Naive thymus-derived CD4-positive, alpha-beta T cell (primary cell): ENCODE results near the gene RCVRN. TPM values are rescaled to one million over a fixed set of nuclear protein-coding genes. Genes with fewer than 3 reads are reported as not detected.

Experiments used
- ATAC-seq: fragments of 150-1000 bp; cut with Tn5 transposase; 2 replicates; pipeline ENCODE4 v1.10.0; 2021; ENCODE audit warnings: mild to moderate bottlenecking, moderate library complexity
- CTCF ChIA-PET: fragments of 350-600 bp; sonication (Branson Sonifier 250); formaldehyde crosslinking; loops from one replicate; lab custom pipeline; 2021; ENCODE audit warnings: antibody characterized with exemption; lab: Charles Lee
- POLR2A ChIA-PET: fragments of 350-600 bp; sonication (Branson Sonifier 250); formaldehyde crosslinking; loops from one replicate; lab custom pipeline; 2021; ENCODE audit warnings: antibody characterized with exemption, inconsistent platforms; lab: Charles Lee
- DNase-seq, 9 donors: peaks; one replicate each; pipeline versions ENCODE4 v3.0.0 to v3.0.0-alpha.2; 2020 to 2022; ENCODE audit warnings: mixed read lengths in 1 of 9
- H3K27ac ChIP-seq: one replicate; pipeline ENCODE4 v1.7.0; 2013; ENCODE audit warnings: mild to moderate bottlenecking, low read depth, low read length, moderate library complexity
- H3K27me3 ChIP-seq, 2 donors: one replicate each; pipeline ENCODE4 v1.7.0; 2013; ENCODE audit warnings: low read length in 2 of 2, mild to moderate bottlenecking in 2 of 2, moderate library complexity in 2 of 2; ENCODE audit not compliant: control insufficient read depth in 2 of 2, insufficient read depth in 2 of 2
- H3K36me3 ChIP-seq, 3 experiments: 1 replicate in 2 of 3; 2 replicates in 1 of 3; pipeline ENCODE4 v1.7.0; 2013; ENCODE audit warnings: low read length in 3 of 3, mild to moderate bottlenecking in 3 of 3, moderate library complexity in 1 of 3; ENCODE audit not compliant: insufficient read depth in 3 of 3, control insufficient read depth in 2 of 3
- H3K4me1 ChIP-seq, 2 donors: one replicate each; pipeline ENCODE4 v1.7.0; 2013; ENCODE audit warnings: low read length in 2 of 2, mild to moderate bottlenecking in 2 of 2, moderate library complexity in 1 of 2; ENCODE audit not compliant: control insufficient read depth in 2 of 2, insufficient read depth in 2 of 2
- H3K4me3 ChIP-seq: 2 replicates; pipeline ENCODE4 v1.7.0; 2013; ENCODE audit warnings: mild to moderate bottlenecking, low read length
- H3K9me3 ChIP-seq, 3 experiments: 1 replicate in 2 of 3; 2 replicates in 1 of 3; pipeline ENCODE4 v1.7.0; 2013; ENCODE audit warnings: low read length in 3 of 3; ENCODE audit not compliant: control insufficient read depth in 2 of 3
- H3K27ac Mint-ChIP-seq, 9 donors: one replicate each; pipeline ENCODE4 v1.8.0; 2020 to 2022; ENCODE audit warnings: mixed read lengths in 9 of 9, mild to moderate bottlenecking in 8 of 9, moderate library complexity in 5 of 9, inconsistent platforms in 2 of 9
- H3K27me3 Mint-ChIP-seq, 5 donors: one replicate each; pipeline ENCODE4 v1.8.0; 2021 to 2022; ENCODE audit warnings: mixed read lengths in 5 of 5, mild to moderate bottlenecking in 1 of 5
- H3K36me3 Mint-ChIP-seq, 5 donors: one replicate each; pipeline ENCODE4 v1.8.0; 2020 to 2022; ENCODE audit warnings: mixed read lengths in 5 of 5, mild to moderate bottlenecking in 3 of 5, inconsistent platforms in 1 of 5
- H3K4me1 Mint-ChIP-seq, 7 donors: one replicate each; pipeline ENCODE4 v1.8.0; 2020 to 2022; ENCODE audit warnings: mixed read lengths in 7 of 7, mild to moderate bottlenecking in 3 of 7, inconsistent platforms in 1 of 7
- H3K4me3 Mint-ChIP-seq, 10 donors: one replicate each; pipeline ENCODE4 v1.8.0; 2020 to 2022; ENCODE audit warnings: mild to moderate bottlenecking in 10 of 10, mixed read lengths in 10 of 10, moderate library complexity in 6 of 10, inconsistent platforms in 2 of 10
- H3K9me3 Mint-ChIP-seq, 11 donors: one replicate each; pipeline ENCODE4 v1.8.0; 2020 to 2022; ENCODE audit warnings: mixed read lengths in 11 of 11, mild to moderate bottlenecking in 4 of 11, inconsistent platforms in 1 of 11, moderate library complexity in 1 of 11
- intact Hi-C, 2 donors: fragments of 100-400 bp; cut with micrococcal nuclease; formaldehyde crosslinking; loops; one replicate each; pipeline ENCODE4 v1.15.1; 2023
- polyA plus RNA-seq, 2 donors: library from polyadenylated mRNA; unstranded; fragments of 300-500 nt; fragmentation: Illumina TruSeq; gene quantifications; one replicate each; pipeline ENCODE4 v1.2.3, GENCODE V29; 2021
- total RNA-seq, 6 experiments: library from RNA in 5 of 6; stranded (reverse) in 5 of 6; gene quantifications; 1 replicate in 5 of 6; 2 replicates in 1 of 6; pipeline ENCODE4 v1.2.3 and lab custom pipeline; 2021 to 2026

RCVRN gene
- total and polyA plus RNA-seq, 7 experiments from 2014 or later = 0.93 TPM; not detected in 6

DNA sequence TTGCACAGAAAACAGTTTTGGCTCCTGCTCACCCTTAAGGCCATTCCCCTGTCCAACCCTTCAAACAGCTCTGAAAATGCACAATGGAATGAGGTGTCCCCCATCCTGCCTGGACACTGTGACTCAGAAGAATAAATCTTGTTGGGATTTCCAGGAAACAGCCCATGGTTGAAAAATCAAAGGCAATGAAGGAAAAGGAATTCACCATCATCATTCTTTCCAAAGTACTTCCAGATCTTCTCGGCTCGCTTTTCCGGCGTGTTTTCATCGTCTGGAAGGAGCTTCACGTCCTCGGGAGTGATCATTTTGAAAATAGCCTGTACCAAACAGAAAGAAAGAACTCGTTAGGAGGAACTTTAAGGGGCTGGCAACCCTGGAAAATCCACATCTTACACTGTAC is 4.3 kb downstream of the RCVRN start:
- ChIA-PET CTCF (no interaction called here), POLR2A (no interaction called here)
- Mint-ChIP-seq H3K4me1 (peaks cover 0 to 2% (median 0%) of the 10 kb centered on the region in 7 donors), H3K27ac (no peak overlapping the region), H3K9me3 (peaks cover 0 to 1% (median 0%) of the 10 kb centered on the region in 11 donors), H3K36me3 (no peaks in the 10 kb centered on the region), H3K27me3 (peaks cover 0 to 45% (median 16%) of the 10 kb centered on the region in 5 donors), H3K4me3 (no peak overlapping the region)
- intact Hi-C loops = no loop called here
- Histone ChIP-seq H3K27me3 (no peaks in the 10 kb centered on the region), H3K9me3 (no peaks in the 10 kb centered on the region), H3K27ac (no peak overlapping the region), H3K4me1 (no peaks in the 10 kb centered on the region), H3K36me3 (no peaks in the 10 kb centered on the region), H3K4me3 (no peak overlapping the region)
- ATAC-seq (no peak), DNase-seq (no peak)

DNA sequence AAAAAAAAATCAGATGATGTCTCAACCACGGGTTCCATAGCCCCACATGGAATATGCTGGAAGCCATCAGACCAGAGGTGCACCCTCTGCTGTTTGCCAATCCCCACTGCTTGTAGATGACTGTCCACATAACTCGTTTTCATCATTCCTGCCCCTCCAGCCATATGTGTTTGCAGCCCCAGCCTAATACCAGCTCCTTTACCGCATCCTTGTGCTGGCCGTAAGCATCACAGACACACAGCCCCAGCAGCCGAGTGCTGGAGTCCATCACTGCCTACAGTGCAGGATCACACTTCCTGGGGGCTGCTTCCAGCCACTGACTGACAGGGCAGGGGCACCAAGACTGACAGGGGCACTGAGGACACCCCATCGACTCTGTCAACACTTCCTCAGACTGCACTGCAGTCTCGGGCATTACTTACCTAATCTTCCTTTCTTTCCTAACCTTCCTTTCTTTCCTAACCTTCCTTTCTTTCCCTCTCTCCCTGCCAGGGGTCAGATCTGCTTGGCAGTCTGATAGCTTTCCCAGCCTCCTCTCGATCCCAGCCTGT is 5.0 kb downstream of the RCVRN start:
- peaks cover 0 to 2% (median 0%) of the 10 kb centered on the region in 7 donors for H3K4me1 Mint-ChIP-seq
- H3K27me3 ChIP-seq = no peaks in the 10 kb centered on the region
- peaks cover 0 to 1% (median 0%) of the 10 kb centered on the region in 11 donors for H3K9me3 Mint-ChIP-seq
- H3K4me3 Mint-ChIP-seq = no peak overlapping the region
- no peaks in the 10 kb centered on the region for H3K9me3 ChIP-seq
- H3K27me3 Mint-ChIP-seq = peaks cover 0 to 45% (median 16%) of the 10 kb centered on the region in 5 donors
- H3K36me3 ChIP-seq = no peaks in the 10 kb centered on the region
- H3K27ac ChIP-seq = no peak overlapping the region
- ATAC-seq (no peak), DNase-seq (no peak)
- ChIA-PET CTCF (interaction anchor here (0.7 kb wide), 1 partner anchor 780 kb away, joined by 5 read pairs; no protein-coding TSS in a partner anchor), POLR2A (no interaction called here)
- H3K36me3 Mint-ChIP-seq = no peaks in the 10 kb centered on the region
- intact Hi-C loops = no loop called here
- no peak overlapping the region for H3K4me3 ChIP-seq
- no peaks in the 10 kb centered on the region for H3K4me1 ChIP-seq
- no peak overlapping the region for H3K27ac Mint-ChIP-seq

DNA sequence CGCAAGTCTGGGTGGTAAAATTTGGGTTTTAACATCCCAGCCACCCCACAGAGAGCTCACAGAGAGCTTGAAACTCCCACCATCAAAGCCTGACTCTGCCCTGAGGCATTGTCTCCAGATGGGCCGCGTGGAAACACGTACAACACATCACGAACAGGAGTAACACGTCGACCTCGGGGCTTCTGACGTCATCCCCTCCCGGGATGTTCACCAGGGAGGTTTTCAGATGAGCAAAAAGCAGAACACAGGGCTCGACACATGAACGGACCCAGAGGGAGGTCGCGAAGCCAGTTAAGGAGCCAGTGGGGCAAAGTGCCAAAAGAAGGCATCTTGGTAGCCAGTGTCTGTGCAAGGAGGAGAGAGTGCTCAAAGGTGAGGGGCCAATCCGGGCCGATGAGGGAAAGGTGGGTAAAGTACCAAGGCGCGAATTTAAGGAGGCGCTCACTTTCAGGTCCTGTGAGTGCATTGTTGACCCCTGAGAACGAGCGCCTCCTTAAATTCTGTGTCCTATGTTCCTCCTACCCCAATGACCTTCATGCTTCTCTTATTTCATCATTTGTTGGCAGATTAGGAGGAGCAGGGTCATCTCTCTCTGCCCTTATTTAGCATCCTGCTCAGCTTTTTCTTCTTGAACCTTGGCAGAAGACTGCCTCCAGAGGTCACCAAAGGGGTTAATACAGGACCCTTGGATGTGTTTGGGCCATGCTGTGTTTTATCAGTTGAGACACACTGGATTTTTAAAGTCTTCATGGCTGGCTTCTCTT is 5.6 kb downstream of the RCVRN start:
- no peaks in the 10 kb centered on the region for H3K27me3 ChIP-seq
- ChIA-PET POLR2A (no interaction called here), CTCF (interaction anchor here (0.7 kb wide), 1 partner anchor 781 kb away, joined by 5 read pairs; no protein-coding TSS in a partner anchor)
- peak overlapping the region in 1 of 9 donors; percentile 65 for H3K27ac Mint-ChIP-seq
- H3K27ac ChIP-seq = no peak overlapping the region
- H3K4me1 Mint-ChIP-seq = peaks cover 0 to 2% (median 0%) of the 10 kb centered on the region in 7 donors
- no peaks in the 10 kb centered on the region for H3K4me1 ChIP-seq
- intact Hi-C loops = no loop called here
- peaks cover 0 to 45% (median 16%) of the 10 kb centered on the region in 5 donors for H3K27me3 Mint-ChIP-seq
- peaks cover 0 to 1% (median 0%) of the 10 kb centered on the region in 11 donors for H3K9me3 Mint-ChIP-seq
- no peaks in the 10 kb centered on the region for H3K36me3 Mint-ChIP-seq
- H3K4me3 ChIP-seq = no peak overlapping the region
- no peaks in the 10 kb centered on the region for H3K36me3 ChIP-seq
- H3K9me3 ChIP-seq = no peaks in the 10 kb centered on the region
- no peak overlapping the region for H3K4me3 Mint-ChIP-seq
- ATAC-seq = no peak
- DNase-seq = no peak

DNA sequence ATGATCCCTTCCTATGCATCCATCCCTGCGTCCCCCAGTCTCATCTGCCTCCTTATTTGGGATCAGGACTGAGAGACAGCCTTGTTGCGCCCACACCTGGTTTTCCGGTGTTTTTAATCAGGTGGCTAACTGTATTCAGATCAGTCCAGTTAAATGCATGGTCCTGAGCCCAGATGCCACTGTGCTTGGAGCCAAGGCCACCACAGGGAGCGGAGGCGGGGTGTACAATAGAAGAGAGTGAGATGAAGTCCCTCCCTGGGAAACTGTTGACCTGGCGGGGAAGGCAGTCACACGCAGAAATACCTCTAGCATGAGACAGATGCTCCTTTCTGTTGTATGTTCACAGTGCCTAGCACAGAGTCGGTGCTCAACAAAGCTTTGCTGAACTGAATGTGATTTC is 6.3 kb downstream of the RCVRN start:
- Histone ChIP-seq H3K4me1 (no peaks in the 10 kb centered on the region), H3K27ac (no peak overlapping the region), H3K36me3 (no peaks in the 10 kb centered on the region), H3K27me3 (no peaks in the 10 kb centered on the region), H3K4me3 (no peak overlapping the region), H3K9me3 (no peaks in the 10 kb centered on the region)
- ChIA-PET POLR2A (no interaction called here), CTCF (no interaction called here)
- H3K27ac Mint-ChIP-seq = no peak overlapping the region
- no peak overlapping the region for H3K4me3 Mint-ChIP-seq
- H3K36me3 Mint-ChIP-seq = no peaks in the 10 kb centered on the region
- peaks cover 0 to 45% (median 16%) of the 10 kb centered on the region in 5 donors for H3K27me3 Mint-ChIP-seq
- no peak for ATAC-seq
- H3K4me1 Mint-ChIP-seq = peaks cover 0 to 2% (median 0%) of the 10 kb centered on the region in 7 donors
- intact Hi-C loops = no loop called here
- H3K9me3 Mint-ChIP-seq = peaks cover 0 to 1% (median 0%) of the 10 kb centered on the region in 11 donors
- DNase-seq = no peak

DNA sequence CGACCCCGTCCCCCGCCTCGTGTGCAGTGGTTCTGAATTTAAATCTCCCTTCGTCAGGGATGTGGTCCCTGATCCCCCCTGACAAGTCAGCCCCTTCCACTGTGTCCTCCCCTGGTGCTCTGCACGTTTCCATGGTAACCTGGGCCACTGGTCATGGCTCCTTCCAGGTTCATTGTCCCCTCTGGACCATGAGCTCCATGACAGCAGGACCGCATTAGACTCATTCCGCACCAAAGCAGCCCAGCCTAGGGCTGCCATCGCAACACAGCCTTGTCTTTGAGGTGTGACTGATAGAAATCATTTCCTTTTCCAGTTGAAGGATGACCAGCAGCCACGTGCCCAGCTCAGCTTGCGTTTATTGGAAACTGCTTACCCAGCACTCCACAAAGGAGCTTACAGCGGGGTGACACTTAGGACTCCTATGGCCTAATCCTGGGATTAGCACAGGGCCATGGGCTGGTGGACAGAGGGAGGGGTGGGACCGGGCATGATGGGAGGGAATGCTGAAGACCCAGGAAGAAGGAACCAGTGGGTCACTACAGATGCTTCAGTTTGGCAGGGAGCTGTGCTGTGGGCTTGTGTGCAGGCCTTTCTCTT is 7.6 kb downstream of the RCVRN start:
- no peaks in the 10 kb centered on the region for H3K36me3 Mint-ChIP-seq
- ChIA-PET CTCF (no interaction called here), POLR2A (no interaction called here)
- H3K4me3 ChIP-seq = no peak overlapping the region
- H3K9me3 ChIP-seq = no peaks in the 10 kb centered on the region
- H3K9me3 Mint-ChIP-seq = peaks cover 0 to 1% (median 0%) of the 10 kb centered on the region in 11 donors
- H3K4me3 Mint-ChIP-seq = no peak overlapping the region
- H3K27me3 ChIP-seq = no peaks in the 10 kb centered on the region
- H3K27me3 Mint-ChIP-seq = peaks cover 0 to 46% (median 21%) of the 10 kb centered on the region in 5 donors
- H3K27ac ChIP-seq = no peak overlapping the region
- no peak overlapping the region for H3K27ac Mint-ChIP-seq
- ATAC-seq (no peak), DNase-seq (no peak)
- intact Hi-C loops = no loop called here
- H3K36me3 ChIP-seq = no peaks in the 10 kb centered on the region
- peaks cover 0 to 2% (median 0%) of the 10 kb centered on the region in 7 donors for H3K4me1 Mint-ChIP-seq
- no peaks in the 10 kb centered on the region for H3K4me1 ChIP-seq

DNA sequence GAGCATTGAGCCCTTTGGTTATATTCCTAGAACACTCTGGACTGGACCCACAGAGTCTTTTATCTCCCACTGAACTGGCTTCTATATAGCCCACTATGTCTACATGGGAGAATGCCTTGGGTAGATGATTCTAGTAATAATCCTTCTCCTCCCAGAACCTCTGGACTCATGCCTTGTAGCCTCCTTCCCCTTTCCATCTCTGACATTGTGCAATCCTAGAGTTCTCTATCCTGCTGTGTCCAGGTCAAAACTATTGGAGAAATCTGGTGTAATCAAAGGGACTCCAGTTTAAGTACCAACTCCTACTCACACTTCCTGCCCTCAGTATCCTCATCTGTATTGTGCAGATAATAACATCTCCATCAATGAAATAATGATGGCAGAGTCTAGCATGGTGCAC is 9.1 kb downstream of the RCVRN start:
- no peak for DNase-seq
- Histone ChIP-seq H3K4me3 (no peak overlapping the region), H3K27ac (no peak overlapping the region), H3K36me3 (no peaks in the 10 kb centered on the region), H3K27me3 (no peaks in the 10 kb centered on the region), H3K4me1 (no peaks in the 10 kb centered on the region), H3K9me3 (no peaks in the 10 kb centered on the region)
- Mint-ChIP-seq H3K27ac (no peak overlapping the region), H3K27me3 (peaks cover 0 to 36% (median 17%) of the 10 kb centered on the region in 5 donors), H3K36me3 (no peaks in the 10 kb centered on the region), H3K9me3 (peaks cover 0 to 1% (median 0%) of the 10 kb centered on the region in 11 donors), H3K4me3 (no peak overlapping the region), H3K4me1 (peaks cover 0 to 2% (median 0%) of the 10 kb centered on the region in 7 donors)
- intact Hi-C loops = no loop called here
- no peak for ATAC-seq
- ChIA-PET CTCF (no interaction called here), POLR2A (no interaction called here)
